ENCODE results near the gene BRCC3.
"Not testable (repeated sequence)": the region's sequence is repeated elsewhere in the genome, so short reads cannot be mapped to it uniquely, and the experiment has no call there.

Gene BRCC3

DNA sequence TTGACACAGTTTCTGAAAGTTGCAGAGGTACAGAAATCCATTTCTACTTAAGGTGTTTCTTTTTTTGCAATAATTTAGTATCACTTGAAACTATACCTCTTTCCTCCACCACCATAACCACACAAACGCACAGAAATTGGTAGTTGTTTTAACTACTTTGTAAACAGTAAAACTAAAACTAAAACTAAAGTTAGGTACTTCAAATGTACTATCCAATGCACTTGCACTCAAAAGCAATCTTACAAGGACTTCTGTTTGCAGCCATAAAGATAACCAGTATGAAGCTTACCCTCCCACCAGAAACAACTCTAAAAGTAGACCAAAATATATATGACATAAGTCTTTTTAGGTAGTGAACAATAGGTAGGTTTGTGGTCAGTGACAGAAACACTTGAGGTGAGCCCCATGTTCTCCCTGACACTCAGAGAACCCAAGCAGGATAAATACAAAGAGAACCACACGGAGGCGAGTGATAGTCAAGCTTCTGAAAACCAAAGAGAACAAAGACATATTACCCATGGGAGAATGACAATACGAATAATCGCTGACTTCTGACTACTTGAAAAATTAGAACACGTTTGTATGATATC is 72.7 kb downstream of the BRCC3 start:
- no peak for DNase-seq (ENCODE audit: low read depth, low spot score)

DNA sequence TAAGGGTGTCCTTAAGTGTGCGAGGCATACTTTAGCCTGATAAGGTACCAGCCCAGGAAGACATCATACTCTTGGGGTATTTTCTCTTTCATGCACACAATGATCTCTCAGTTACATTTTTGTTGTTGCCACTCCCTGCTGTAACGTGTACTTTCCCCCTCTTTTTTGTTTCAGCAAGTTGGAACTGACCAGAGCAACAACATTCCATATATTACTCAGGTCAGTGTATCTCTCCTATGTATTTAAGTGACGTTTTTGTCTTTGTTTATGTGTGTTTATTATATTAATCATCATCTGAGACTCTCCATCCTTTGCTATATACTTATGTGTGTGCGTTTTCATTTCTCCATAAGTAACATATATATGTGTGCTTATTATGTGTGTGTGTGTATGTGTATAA is 73.6 kb downstream of the BRCC3 start:
- no peak for DNase-seq (ENCODE audit: low read depth, low spot score)

DNA sequence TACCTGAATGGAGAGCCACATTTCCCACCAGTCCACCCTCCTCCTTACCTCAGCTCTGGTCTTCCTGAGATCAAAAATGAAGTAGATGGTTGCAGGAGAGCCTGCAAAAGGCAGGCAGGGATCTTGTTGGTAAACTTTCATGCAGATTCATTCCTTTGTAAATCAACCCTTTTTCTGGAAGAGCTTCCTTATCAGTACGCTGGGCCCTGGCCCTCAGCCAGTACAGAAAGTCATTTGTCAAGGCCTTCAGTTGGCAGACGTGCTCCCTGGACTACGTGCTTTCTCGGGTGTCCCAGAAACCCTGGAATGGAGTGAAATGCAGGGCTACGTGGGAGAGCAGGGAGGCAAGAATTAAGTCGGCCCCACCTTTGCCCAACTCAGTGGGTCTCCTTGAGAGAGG is 76.3 kb downstream of the BRCC3 start:
- DNase-seq (ENCODE audit: low read depth, low spot score), result not testable (repeated sequence)

DNA sequence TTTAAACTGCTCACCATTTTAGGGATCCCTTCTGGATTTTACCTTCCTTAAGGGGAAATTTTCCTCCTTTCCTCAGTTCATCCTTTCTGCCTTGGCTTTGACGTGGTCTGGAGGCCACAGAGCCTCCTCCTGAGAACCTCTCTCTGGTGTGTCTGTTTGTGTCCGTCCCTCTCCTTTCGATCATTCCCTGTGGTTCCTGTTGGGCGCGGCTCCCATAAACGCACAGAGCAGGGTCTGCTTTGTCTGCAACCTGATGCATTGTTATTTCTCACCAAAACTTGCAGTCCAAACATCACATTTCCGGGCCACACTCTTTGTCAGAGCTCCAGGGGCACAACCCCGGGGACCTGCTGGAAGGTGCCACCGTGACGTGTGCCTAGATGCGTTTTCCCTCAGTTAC is 76.9 kb downstream of the BRCC3 start:
- not testable (repeated sequence) for DNase-seq (ENCODE audit: low read depth, low spot score)

DNA sequence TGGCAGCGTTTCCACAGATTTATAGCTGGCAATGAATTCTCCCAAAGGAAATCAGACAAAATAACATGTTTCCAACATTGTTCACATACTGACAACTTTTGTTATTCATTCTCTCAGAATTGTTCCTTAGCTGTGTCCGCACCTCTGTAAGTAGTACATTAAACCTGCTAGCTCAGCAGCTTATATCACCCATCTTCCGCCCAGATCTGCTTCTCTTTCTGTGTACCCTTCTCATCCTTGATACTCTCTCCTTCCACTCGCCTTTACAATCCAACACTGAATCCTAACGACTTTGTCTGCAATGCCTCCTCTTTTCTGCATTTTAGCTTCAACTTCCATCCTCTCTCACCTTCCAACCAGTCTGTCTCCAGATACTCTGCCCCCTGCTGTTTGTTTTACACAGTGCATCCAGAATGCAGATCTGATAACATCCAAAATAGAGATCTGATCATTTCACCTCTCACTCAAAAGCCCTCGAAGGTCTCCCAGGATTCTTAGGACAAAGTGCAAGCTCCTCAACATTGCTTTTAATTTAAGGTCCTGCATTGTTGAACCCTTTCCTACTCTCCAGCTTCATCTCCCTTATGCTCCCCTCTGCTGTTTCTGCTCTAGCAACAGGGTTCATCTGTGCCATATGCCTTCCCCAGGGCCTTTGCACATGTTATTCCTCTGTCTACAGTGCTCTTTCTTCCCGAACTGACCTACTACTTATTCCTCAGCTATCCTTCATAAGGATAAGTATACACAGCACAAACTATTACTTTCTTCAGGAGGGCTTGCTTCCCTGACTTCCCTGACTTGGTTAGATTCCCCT is 77.6 kb downstream of the BRCC3 start:
- DNase-seq (ENCODE audit: low read depth, low spot score), result no peak

DNA sequence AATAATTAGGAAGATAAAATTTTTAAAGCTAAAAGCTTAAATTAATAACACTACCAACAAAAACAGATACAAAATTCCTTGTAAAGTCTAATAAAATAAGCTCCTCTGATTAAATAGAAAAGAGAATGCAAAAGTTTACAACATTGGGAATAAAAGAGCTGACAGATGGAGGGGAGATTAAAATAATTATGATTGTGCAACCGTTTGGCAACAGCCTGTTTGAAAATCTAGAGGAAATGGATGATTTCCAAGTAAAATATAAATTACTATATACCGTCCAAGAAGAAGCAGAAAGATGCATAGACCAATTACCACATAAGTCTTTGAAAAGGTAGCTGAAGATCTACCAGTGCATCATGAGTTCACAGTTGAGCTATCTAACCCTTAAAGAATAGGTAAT is 98.6 kb downstream of the BRCC3 start:
- no peak for DNase-seq (ENCODE audit: low read depth, low spot score)
